ENCODE measurements around the gene CRHR1.

The CRHR1 gene

DNA sequence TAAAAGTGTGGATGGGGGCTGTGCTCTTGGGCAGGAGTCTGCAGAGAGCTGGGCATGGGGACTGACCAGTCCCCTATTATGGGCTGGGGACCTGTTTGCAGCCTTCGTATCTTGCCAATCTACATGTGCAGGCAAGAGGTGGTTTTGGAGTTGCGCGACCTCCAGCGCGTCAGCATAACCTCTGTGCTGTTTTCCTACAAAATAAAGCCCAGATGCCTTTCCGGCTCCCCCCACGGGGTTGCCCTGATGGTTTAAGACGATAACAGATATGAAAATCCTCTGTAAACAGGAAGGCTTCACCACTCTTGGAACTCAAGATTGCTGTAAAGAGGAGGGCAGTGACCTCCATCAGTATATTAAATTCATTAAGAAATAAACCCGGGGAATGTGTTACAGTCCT is 44.1 kb downstream of the CRHR1 start:
- no peak for DNase-seq (ENCODE audit: low spot score in 2 of 2)
- Mint-ChIP-seq H3K27me3 (peaks cover 3% of the 10 kb centered on the region), H3K9me3 (no peaks in the 10 kb centered on the region)

DNA sequence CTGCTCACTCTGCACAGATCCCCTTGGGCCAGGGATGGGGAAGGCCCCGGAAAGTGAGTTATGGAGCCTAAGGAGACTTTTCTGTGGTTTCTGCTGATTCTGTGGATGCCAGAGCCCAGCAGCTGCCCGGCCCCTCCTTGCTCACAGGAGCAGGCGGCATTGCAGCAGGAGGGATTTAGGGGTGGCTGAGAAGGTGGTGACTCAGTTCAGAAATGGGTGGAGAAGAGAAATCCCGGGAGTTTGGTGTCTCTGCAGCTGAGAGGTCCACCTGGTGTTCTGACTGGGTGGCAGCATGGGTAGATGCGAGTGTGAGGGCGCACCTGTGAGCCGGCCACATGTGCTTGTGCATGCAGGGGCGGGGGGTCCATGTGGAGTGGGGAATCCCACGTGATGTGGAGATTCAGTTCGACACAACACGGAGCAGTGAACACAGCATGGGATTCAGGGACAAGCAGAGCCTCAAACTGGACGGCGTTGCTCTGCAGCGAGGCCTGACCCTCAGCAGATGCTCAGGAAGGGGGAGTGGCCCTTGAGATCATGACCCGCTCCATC is 44.5 kb downstream of the CRHR1 start:
- ATAC-seq (ENCODE audit: low read depth) (no peak), DNase-seq (ENCODE audit: low spot score in 2 of 2) (no peak)
- peaks cover 3% of the 10 kb centered on the region for H3K27me3 Mint-ChIP-seq
- no peaks in the 10 kb centered on the region for H3K36me3 Mint-ChIP-seq
- no peaks in the 10 kb centered on the region for H3K4me1 Mint-ChIP-seq
- H3K4me3 Mint-ChIP-seq = no peak overlapping the region
- H3K9me3 Mint-ChIP-seq = no peaks in the 10 kb centered on the region
- H3K27ac Mint-ChIP-seq = no peak overlapping the region

More for the DNA sequence above, 44.1 kb downstream of the CRHR1 start:
- Mint-ChIP-seq H3K36me3 (no peaks in the 10 kb centered on the region), H3K27ac (no peak overlapping the region), H3K4me1 (no peaks in the 10 kb centered on the region), H3K4me3 (no peak overlapping the region)
- no peak for ATAC-seq (ENCODE audit: low read depth)

GRCh38 chr17:45833920-45834319 is 49.8 kb downstream of the CRHR1 start:
- H3K27me3 Mint-ChIP-seq = peaks cover 3% of the 10 kb centered on the region
- no peaks in the 10 kb centered on the region for H3K4me1 Mint-ChIP-seq
- H3K36me3 Mint-ChIP-seq = no peaks in the 10 kb centered on the region
- no peaks in the 10 kb centered on the region for H3K9me3 Mint-ChIP-seq
- ATAC-seq (ENCODE audit: low read depth) (no peak), DNase-seq (ENCODE audit: low spot score in 2 of 2) (no peak)
- H3K27ac Mint-ChIP-seq = no peak overlapping the region
- no peak overlapping the region for H3K4me3 Mint-ChIP-seq

DNA sequence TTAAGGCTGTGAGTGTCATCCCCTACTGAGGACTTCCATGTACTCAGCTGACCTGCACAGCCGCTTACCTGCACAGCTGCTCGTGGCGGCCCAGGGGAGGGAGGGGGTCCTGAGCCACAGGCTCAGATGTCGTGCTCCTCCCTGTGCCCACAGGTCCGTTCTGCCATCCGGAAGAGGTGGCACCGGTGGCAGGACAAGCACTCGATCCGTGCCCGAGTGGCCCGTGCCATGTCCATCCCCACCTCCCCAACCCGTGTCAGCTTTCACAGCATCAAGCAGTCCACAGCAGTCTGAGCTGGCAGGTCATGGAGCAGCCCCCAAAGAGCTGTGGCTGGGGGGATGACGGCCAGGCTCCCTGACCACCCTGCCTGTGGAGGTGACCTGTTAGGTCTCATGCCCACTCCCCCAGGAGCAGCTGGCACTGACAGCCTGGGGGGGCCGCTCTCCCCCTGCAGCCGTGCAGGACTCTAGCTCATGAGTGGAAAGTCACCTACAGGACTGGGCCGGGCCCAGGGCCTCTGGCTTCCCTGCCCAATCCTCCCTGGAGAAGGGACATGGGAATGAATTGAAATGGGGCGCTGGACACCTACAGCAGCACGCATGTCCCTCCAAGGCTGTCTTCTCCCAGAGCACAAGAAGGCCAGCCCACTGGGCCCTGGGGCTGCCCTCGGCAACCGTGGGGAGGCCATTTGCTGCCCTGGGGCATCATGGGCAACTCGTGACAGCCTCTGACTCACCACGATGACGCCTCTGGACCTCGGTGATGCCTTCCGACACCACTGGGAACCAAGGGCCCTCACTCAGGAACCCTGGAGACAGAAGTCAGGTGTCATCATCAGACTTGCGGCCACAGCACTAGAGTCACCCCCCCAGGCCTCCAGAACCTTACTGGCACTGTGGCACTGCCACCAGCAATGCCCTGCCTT is 50.6 kb downstream of the CRHR1 start:
- no peaks in the 10 kb centered on the region for H3K9me3 Mint-ChIP-seq
- no peaks in the 10 kb centered on the region for H3K36me3 Mint-ChIP-seq
- DNase-seq (ENCODE audit: low spot score in 2 of 2) (no peak), ATAC-seq (ENCODE audit: low read depth) (no peak)
- peaks cover 3% of the 10 kb centered on the region for H3K27me3 Mint-ChIP-seq
- H3K4me3 Mint-ChIP-seq = no peak overlapping the region
- H3K4me1 Mint-ChIP-seq = no peaks in the 10 kb centered on the region
- H3K27ac Mint-ChIP-seq = no peak overlapping the region

GRCh38 chr17:45835481-45835880 is 51.4 kb downstream of the CRHR1 start:
- H3K27ac Mint-ChIP-seq = no peak overlapping the region
- H3K36me3 Mint-ChIP-seq = no peaks in the 10 kb centered on the region
- no peak overlapping the region for H3K4me3 Mint-ChIP-seq
- H3K9me3 Mint-ChIP-seq = no peaks in the 10 kb centered on the region
- H3K27me3 Mint-ChIP-seq = peaks cover 3% of the 10 kb centered on the region
- no peaks in the 10 kb centered on the region for H3K4me1 Mint-ChIP-seq
- ATAC-seq (ENCODE audit: low read depth) (no peak), DNase-seq (ENCODE audit: low spot score in 2 of 2) (no peak)

GRCh38 chr17:45836047-45837044 is 52.2 kb downstream of the CRHR1 start:
- H3K27ac Mint-ChIP-seq = no peak overlapping the region
- no peaks in the 10 kb centered on the region for H3K4me1 Mint-ChIP-seq
- H3K36me3 Mint-ChIP-seq = no peaks in the 10 kb centered on the region
- ATAC-seq (ENCODE audit: low read depth) (no peak), DNase-seq (ENCODE audit: low spot score in 2 of 2) (no peak)
- no peaks in the 10 kb centered on the region for H3K9me3 Mint-ChIP-seq
- peaks cover 5% of the 10 kb centered on the region for H3K27me3 Mint-ChIP-seq
- H3K4me3 Mint-ChIP-seq = no peak overlapping the region

DNA sequence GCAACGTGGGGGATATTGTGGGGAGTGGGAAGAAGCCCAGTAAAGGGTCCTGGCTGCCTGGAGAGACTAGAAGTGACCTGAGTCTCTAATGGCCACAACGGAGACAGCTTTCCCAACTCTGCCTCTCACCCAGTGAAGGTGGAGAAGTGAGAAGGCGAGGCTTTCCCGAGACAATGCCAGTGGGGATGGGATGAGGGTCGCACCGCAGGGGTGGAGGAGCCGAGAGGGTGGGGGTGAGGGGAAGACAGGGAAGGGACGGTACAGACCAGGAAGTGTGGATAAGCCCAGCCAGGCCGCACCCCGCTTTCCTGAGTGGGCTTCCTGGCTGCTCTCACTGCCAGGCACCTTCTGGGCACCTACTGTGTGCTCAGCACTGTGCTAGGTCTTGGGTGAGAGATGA is 53.1 kb downstream of the CRHR1 start:
- H3K27ac Mint-ChIP-seq = no peak overlapping the region
- H3K9me3 Mint-ChIP-seq = no peaks in the 10 kb centered on the region
- DNase-seq (ENCODE audit: low spot score in 2 of 2) (no peak), ATAC-seq (ENCODE audit: low read depth) (no peak)
- no peaks in the 10 kb centered on the region for H3K36me3 Mint-ChIP-seq
- peaks cover 7% of the 10 kb centered on the region for H3K27me3 Mint-ChIP-seq
- H3K4me3 Mint-ChIP-seq = no peak overlapping the region
- H3K4me1 Mint-ChIP-seq = no peaks in the 10 kb centered on the region

DNA sequence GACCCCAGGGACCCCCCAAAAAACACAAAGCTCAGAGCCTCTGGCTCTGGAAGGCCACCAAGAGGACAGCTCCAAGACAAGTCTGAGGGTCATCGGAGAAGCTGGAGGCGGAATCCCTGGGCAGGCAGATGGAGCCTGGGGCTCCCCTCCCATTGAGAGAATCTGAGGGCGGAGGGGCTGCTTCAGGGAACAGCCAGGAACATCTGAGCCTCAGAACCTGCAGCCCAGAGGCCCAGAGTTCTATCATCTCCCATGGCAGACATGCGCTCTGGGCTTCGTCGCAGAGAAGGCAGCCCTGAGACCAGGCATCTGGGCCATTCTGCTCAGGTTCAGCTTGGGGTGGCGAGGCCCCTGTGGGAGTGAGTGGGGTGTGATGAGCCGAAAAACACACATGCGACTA is 53.5 kb downstream of the CRHR1 start:
- no peaks in the 10 kb centered on the region for H3K4me1 Mint-ChIP-seq
- no peaks in the 10 kb centered on the region for H3K36me3 Mint-ChIP-seq
- no peak overlapping the region for H3K27ac Mint-ChIP-seq
- DNase-seq (ENCODE audit: low spot score in 2 of 2) (no peak), ATAC-seq (ENCODE audit: low read depth) (no peak)
- H3K27me3 Mint-ChIP-seq = peaks cover 7% of the 10 kb centered on the region
- H3K4me3 Mint-ChIP-seq = no peak overlapping the region
- no peaks in the 10 kb centered on the region for H3K9me3 Mint-ChIP-seq

GRCh38 chr17:45838751-45839295 is 54.7 kb downstream of the CRHR1 start:
- DNase-seq (ENCODE audit: low spot score in 2 of 2) = no peak
- ATAC-seq (ENCODE audit: low read depth) = no peak
- H3K27me3 Mint-ChIP-seq = peaks cover 7% of the 10 kb centered on the region
- H3K4me1 Mint-ChIP-seq = no peaks in the 10 kb centered on the region
- no peak overlapping the region for H3K27ac Mint-ChIP-seq
- H3K4me3 Mint-ChIP-seq = no peak overlapping the region
- H3K9me3 Mint-ChIP-seq = no peaks in the 10 kb centered on the region
- no peaks in the 10 kb centered on the region for H3K36me3 Mint-ChIP-seq

DNA sequence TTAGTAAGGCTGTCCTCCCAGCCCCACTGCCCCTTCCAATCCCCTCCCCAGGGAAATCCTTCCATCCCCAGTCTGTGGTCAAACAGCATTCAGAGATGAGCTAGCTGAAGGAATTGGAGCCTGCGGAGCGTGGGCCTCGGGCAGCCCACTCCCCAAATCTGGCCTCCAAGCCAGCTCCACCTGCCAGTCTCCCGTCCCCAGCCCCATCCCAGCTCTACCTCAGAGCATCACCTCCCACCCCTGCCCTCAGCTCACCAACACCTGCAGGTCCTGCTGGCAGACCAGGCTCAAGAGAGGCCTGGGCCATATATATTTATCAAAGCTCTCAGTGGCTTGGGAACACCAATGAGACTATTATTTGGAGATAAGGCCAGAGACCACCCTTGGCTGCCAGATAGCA is 55.3 kb downstream of the CRHR1 start:
- H3K27me3 Mint-ChIP-seq = peaks cover 7% of the 10 kb centered on the region
- no peak for DNase-seq (ENCODE audit: low spot score in 2 of 2)
- H3K4me1 Mint-ChIP-seq = no peaks in the 10 kb centered on the region
- ATAC-seq (ENCODE audit: low read depth) = no peak
- H3K27ac Mint-ChIP-seq = no peak overlapping the region
- no peaks in the 10 kb centered on the region for H3K36me3 Mint-ChIP-seq
- no peak overlapping the region for H3K4me3 Mint-ChIP-seq
- no peaks in the 10 kb centered on the region for H3K9me3 Mint-ChIP-seq

GRCh38 chr17:45841186-45841585 is 57.1 kb downstream of the CRHR1 start:
- no peak overlapping the region for H3K27ac Mint-ChIP-seq
- DNase-seq (ENCODE audit: low spot score in 2 of 2) (no peak), ATAC-seq (ENCODE audit: low read depth) (no peak)
- peaks cover 10% of the 10 kb centered on the region for H3K27me3 Mint-ChIP-seq
- no peaks in the 10 kb centered on the region for H3K36me3 Mint-ChIP-seq
- no peaks in the 10 kb centered on the region for H3K4me1 Mint-ChIP-seq
- no peak overlapping the region for H3K4me3 Mint-ChIP-seq
- H3K9me3 Mint-ChIP-seq = no peaks in the 10 kb centered on the region

GRCh38 chr17:45841883-45842525 is 57.9 kb downstream of the CRHR1 start:
- H3K9me3 Mint-ChIP-seq = no peaks in the 10 kb centered on the region
- ATAC-seq (ENCODE audit: low read depth) = no peak
- DNase-seq (ENCODE audit: low spot score in 2 of 2) = no peak
- H3K27me3 Mint-ChIP-seq = peaks cover 10% of the 10 kb centered on the region
- no peak overlapping the region for H3K27ac Mint-ChIP-seq
- H3K36me3 Mint-ChIP-seq = no peaks in the 10 kb centered on the region
- H3K4me3 Mint-ChIP-seq = no peak overlapping the region
- no peaks in the 10 kb centered on the region for H3K4me1 Mint-ChIP-seq

DNA sequence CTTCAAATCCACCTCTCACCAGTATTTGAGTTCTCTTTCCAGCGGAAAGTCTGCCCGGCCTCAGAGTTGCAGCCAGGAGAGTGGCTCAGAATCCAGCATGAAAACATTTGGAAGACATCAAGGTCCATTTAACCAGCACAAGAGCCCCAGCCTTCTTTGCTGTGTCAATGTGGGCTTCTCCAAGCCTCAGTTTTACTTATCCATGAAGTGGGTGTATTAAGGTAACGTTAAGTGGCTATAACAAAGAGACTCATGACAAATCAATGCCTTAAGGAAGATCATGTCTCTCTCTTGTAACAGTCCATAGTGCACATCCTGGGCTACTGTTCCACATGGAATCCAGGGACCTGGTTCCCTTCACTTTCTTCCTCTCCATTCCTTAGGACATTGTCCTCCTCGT is 59.6 kb downstream of the CRHR1 start:
- ATAC-seq (ENCODE audit: low read depth) (no peak), DNase-seq (ENCODE audit: low spot score in 2 of 2) (no peak)
- H3K27ac Mint-ChIP-seq = no peak overlapping the region
- H3K4me1 Mint-ChIP-seq = no peaks in the 10 kb centered on the region
- H3K9me3 Mint-ChIP-seq = no peaks in the 10 kb centered on the region
- H3K36me3 Mint-ChIP-seq = no peaks in the 10 kb centered on the region
- peaks cover 16% of the 10 kb centered on the region for H3K27me3 Mint-ChIP-seq
- H3K4me3 Mint-ChIP-seq = no peak overlapping the region
